Measurements from ENCODE around the gene TMEM119.
"Not testable (repeated sequence)": the region's sequence is repeated elsewhere in the genome, so short reads cannot be mapped to it uniquely, and the experiment has no call there.

TMEM119 gene

GRCh38 chr12:108633534-108634248 is 35.8 kb upstream of the TMEM119 start, which contains the start of gene SELPLG:
SELPLG (minus strand) TSS chr12:108633894; CDS start chr12:108624307, 9,587 bp downstream.
- peak; percentile 90 for DNase-seq

GRCh38 chr12:108633081-108633533 is 35.2 kb upstream of the TMEM119 start:
- no peak for DNase-seq

GRCh38 chr12:108631261-108631660 is 33.4 kb upstream of the TMEM119 start:
- not testable (repeated sequence) for DNase-seq

GRCh38 chr12:108630481-108631207 is 32.8 kb upstream of the TMEM119 start:
- DNase-seq, result no peak

GRCh38 chr12:108629824-108630476 is 32.1 kb upstream of the TMEM119 start:
- peak; percentile 85 for DNase-seq

- no peak for DNase-seq
Measured at GRCh38 chr12:108629151-108629550, 31.3 kb upstream of the TMEM119 start.

GRCh38 chr12:108627134-108627920 is 29.4 kb upstream of the TMEM119 start:
- DNase-seq, result no peak

GRCh38 chr12:108625228-108625627 is 27.3 kb upstream of the TMEM119 start:
- no peak for DNase-seq

- DNase-seq, result no peak
Measured at GRCh38 chr12:108623577-108623976, 25.7 kb upstream of the TMEM119 start.

GRCh38 chr12:108622921-108623514 is 25.1 kb upstream of the TMEM119 start:
- no peak for DNase-seq

GRCh38 chr12:108622421-108622820 is 24.5 kb upstream of the TMEM119 start:
- DNase-seq, result no peak

- no peak for DNase-seq
Measured at GRCh38 chr12:108621161-108621560, 23.3 kb upstream of the TMEM119 start.

- DNase-seq, result no peak
Measured at GRCh38 chr12:108620236-108620879, 22.5 kb upstream of the TMEM119 start.

GRCh38 chr12:108619369-108620160 is 21.7 kb upstream of the TMEM119 start:
- no peak for DNase-seq

- DNase-seq, result not testable (repeated sequence)
Measured at GRCh38 chr12:108618953-108619274, 21.0 kb upstream of the TMEM119 start.

GRCh38 chr12:108618079-108618952 is 20.4 kb upstream of the TMEM119 start:
- peak; percentile 92 for DNase-seq

- peak; percentile 87 for DNase-seq
Measured at GRCh38 chr12:108616941-108617858, 19.3 kb upstream of the TMEM119 start.

- DNase-seq, result no peak
Measured at GRCh38 chr12:108616359-108616758, 18.5 kb upstream of the TMEM119 start.

GRCh38 chr12:108615918-108616317 is 18.0 kb upstream of the TMEM119 start:
- DNase-seq, result no peak
